Right renal pelvis (tissue), 4 donors: ENCODE data around the gene CRACR2B. TPM values are rescaled to one million over a fixed set of nuclear protein-coding genes. Genes with fewer than 3 reads are reported as not detected.

ENCODE experiments used
- DNase-seq, 4 donors: peaks; one replicate each; pipeline ENCODE4 v3.0.0-alpha.2; 2013; ENCODE audit warnings: low read depth in 4 of 4, low spot score in 3 of 4, missing footprints in 1 of 4
- polyA plus RNA-seq, 4 donors: library from polyadenylated mRNA; unstranded; fragments of 120-200 nt; gene quantifications; one replicate each; pipeline ENCODE4 v1.2.1, GENCODE V29; 2013; ENCODE audit not compliant: insufficient read length in 4 of 4

CRACR2B gene
- polyA plus RNA-seq, 4 donors: 11.5 to 20.7 (median 13.0) TPM

DNA sequence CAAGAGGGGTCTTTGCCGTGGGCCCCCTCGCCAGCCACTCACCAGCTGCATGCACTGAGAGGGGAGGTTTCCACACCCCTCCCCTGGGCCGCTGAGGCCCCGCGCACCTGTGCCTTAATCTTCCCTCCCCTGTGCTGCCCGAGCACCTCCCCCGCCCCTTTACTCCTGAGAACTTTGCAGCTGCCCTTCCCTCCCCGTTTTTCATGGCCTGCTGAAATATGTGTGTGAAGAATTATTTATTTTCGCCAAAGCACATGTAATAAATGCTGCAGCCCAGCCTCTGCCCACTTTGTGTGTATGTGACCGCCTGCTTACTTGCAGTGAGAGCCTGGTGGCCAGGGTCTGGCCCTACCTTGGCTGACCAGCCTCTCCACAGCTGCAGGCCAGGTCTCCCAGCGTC lies 2.8 kb upstream of the CRACR2B start:
- DNase-seq: no peak

DNA sequence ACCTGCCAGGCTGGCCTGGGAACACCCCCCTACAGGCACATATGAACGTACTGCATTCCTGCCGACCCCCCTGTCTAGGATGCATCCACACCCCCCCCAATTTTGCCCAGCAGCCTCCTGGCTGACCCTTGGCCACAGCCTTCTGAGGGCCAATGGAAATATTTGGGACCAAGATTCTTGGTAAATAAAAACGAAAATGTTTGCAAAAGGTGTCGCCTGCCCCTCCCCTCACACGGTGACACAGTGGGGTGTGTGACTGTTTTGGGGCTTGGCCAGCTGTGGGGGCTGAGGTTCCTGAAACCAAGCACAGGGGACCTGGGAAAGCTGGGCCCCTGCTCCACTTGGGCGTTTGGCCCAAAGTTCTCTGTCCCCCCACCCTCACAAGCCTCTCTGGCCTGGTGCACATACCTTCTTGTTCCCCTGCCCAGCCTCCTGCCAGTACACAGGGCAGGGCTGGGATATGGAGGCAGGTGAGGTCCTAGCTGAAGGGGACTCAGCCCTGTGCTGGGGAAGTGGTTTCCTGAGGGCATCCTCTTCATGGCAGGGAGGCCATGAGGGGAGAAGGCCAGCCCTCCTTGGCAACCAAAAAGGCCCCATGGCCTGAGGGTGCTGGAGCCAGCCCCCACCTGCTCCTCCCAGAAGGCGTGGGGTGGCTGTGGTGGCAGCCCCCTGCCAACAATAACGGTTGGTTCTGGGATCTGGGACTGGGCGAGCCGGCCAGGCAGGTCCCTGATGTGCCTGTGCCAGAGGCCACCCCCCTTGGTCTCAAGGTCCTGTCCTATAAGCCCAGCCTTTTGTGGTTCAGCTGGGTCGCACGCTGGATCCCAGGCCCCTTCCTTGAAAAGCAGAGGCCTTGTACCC lies 2.1 kb upstream of the CRACR2B start:
- no peak for DNase-seq

DNA sequence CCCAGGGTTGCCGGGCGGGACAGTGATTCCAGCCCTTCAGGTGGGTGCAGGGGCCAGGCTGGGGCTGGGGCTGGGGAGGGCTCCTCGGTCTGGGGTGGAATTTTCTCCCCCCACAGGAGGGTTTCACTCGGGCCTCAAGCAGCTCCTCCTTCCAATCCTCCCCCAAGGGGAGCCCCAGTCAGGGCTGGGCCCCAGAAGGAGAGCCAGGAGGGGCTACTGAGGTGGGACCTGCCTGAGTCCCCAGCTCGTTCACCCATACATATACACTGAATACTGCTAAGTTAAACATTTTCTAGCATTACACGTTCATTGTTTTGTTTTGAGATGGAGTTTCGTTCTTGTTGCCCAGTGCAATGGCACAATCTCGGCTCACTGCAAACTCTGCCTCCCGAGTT lies 1.5 kb upstream of the CRACR2B start:
- DNase-seq: no peak

DNA sequence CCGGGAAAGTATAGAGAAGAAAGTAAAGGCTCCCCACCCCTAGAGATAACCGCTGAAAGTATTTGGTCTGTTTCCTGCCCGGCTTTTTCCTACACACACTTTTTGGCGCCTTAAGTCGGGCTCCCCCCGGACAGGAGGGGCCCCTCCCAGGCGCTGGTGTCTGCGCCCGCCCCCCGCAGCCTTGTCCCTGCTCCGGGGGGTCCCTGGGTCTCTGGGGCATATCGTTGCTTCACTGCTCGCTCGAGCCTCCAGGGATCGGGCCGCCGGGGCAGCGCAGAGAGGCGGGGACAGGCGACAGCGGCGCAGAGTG lies 928 bp upstream of the CRACR2B start:
- no peak for DNase-seq

DNA sequence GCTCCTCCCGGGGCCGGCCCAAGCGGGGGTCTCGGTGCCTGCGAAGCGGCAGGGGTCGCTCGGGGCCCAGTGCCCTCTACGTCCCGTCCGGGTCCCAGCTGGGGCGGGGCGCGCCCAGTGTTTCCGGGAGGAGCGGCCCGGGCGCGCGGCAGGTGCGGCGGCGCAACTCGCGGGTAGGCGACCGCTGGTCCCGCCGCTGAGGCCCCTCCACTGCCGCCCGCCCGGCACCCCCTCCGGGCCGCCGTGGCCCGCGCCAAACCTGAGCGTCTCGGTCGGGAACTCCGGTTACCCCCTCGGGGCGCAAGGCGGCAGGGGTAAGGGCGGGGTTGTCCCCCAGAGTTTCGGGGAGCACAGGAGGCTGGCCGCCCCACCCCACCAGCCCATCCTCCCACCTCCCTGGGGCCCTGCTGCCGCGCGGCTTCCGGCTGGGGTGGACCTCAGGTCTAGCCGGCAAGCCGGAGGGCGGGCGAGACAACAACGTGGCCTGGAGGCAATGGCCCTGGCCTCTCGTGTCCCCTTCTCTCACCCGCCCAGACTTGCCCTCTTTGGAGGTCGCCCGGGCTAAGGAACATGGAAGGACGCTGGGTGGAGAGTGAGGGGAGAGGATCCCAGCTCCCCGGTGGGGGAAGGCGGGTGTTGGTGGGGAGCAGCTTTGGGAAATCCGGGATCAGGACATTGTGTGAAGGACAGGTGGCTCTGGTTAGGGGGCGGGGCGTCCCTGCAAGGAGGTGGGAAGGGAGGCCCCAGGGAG lies 398 bp upstream of the CRACR2B start:
- no peak for DNase-seq

DNA sequence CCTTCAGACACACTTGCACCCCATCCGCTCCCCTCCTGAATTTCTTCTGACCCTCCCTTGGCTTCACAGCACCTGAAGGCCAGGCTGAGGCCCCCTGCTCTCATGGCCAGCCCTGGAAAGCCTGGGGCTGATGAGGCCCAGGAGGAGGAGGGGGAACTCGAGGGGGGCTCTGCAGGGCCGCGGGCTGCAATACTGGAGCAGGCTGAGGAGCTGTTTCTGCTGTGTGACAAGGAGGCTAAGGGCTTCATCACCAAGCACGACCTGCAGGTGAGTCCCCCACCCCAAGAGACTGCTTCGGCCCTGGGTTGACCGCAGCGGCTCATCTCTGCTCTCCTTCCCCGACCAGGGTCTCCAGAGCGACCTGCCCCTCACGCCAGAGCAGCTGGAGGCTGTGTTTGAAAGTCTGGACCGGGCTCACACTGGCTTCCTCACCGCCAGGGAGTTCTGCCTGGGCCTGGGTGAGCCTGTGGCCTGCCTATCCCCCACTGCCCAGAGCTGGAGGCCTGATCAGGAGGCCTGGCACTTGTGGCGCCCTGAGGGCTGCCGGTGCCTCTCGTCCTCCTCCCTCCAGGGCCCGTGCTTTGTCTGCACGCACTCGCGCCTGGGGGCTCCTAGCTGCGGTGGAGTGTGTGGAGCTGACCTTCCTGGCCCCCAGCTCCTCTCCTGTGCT lies 922 bp downstream of the CRACR2B start:
- no peak for DNase-seq

DNA sequence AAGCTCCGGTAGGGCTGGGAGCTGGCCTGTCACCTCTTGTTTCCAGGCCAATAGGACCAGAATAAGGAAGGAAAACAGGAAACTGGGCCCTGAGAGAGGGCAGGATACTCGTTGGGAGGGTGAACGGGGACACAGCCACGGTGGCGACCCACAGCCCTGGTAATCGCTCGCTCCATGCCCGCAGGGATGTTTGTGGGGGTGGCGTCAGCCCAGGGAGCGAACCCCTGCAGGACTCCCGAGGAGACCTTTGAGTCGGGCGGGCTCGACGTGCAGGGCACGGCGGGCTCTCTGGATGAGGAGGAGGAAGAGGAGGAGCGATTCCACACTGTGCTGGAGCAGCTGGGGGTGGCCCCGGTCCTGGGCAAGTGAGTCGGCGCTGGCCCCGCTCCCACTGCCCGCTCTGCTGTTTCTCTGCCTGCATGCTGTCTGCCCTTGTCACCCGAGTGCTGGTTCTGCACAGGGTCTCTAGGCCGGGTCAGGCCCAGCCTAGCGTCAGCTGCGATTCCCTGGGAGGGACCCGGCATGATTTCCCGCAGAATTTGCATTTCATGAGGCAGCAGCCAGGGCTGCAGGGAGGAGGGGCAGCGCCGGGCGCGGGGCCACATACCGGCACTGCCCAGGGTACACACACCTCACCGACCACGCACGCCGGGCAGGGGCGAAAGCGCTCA lies 1.6 kb downstream of the CRACR2B start:
- DNase-seq: no peak

DNA sequence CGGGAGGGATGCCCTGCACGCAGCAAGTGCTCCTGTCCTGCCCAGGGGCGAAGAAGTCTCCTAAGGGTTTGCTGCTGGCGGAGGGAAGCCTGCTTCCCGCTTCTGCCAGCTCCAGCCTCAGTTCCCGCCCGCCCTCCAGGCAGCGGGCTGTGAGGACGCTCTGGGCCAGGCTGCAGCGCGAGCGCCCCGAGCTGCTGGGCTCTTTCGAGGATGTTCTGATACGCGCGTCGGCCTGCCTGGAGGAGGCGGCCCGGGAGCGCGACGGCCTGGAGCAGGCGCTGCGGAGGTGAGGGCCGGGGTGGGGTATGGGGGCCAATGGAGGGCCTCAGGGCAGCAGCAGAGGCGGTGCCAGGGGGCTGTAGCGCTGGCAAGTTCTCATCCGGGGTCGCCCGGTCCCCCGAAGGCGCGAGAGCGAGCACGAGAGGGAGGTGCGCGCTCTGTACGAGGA lies 2.2 kb downstream of the CRACR2B start:
- no peak for DNase-seq

DNA sequence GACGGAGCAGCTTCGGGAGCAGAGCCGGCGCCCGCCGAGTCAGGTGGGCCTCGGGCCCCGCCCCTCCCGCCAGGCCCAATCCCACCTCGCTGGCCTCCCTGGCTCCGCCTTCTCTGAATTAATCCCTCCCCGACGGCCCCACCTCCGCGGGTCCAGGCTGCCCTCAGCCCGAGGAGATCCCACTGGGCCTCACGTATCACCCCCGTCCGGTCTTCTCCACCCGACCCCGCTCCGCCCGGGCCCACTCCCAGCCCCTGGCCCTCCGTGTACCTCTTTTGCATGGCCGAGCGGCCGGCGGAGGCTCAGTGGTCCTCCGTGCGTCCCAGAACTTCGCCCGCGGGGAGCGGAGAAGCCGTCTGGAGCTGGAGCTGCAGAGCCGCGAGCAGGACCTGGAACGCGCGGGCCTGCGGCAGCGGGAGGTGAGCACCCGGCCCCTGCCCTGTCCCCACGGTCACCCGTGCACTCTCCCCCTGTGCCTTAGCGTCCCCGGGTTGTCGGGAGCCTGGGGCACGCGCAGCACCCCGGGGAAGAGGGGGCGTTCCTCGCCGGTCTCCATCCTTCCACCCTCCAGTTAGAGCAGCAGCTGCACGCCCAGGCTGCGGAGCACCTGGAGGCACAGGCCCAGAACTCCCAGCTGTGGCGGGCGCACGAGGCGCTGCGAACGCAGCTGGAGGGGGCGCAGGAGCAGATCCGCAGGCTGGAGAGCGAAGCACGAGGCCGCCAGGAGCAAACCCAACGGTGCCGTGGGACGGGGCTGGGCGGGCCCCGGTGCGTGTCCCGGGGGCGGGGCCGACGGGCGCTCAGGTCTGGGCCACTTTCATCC lies 2.8 kb downstream of the CRACR2B start:
- no peak for DNase-seq

DNA sequence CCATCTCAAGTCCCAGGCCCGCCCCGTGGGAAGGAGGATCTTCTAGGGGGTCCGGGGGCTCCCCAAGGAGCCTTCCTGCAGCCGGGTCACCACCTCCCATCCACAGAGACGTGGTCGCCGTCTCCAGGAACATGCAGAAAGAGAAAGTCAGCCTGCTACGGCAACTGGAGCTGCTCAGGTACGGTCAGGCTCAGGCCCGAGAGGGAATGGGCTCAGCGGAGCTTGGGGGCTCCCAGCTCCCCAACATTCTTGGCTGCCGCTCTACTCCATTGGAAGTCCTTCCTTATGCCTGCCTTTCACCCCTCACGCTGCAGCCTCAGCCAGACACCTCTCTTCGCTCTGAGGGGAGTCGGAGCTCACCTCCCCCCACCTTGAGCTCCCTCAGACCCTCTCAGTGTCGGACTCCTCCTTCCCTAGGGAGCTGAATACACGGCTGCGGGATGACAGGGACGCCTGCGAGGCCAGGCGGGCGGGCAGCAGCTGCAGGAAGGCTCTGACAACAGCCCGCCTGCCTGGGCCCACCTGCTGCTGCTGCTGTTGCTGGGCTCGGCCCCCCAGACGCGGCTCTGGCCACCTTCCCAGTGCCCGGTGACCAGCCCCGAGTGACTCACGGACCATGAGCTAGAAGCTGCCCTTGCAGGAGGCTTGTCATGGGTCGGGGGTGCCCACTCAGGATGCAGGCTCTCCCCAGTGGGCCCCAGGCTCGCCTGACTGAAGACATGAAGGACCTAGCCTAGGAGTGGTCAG lies 3.6 kb downstream of the CRACR2B start:
- no peak for DNase-seq

DNA sequence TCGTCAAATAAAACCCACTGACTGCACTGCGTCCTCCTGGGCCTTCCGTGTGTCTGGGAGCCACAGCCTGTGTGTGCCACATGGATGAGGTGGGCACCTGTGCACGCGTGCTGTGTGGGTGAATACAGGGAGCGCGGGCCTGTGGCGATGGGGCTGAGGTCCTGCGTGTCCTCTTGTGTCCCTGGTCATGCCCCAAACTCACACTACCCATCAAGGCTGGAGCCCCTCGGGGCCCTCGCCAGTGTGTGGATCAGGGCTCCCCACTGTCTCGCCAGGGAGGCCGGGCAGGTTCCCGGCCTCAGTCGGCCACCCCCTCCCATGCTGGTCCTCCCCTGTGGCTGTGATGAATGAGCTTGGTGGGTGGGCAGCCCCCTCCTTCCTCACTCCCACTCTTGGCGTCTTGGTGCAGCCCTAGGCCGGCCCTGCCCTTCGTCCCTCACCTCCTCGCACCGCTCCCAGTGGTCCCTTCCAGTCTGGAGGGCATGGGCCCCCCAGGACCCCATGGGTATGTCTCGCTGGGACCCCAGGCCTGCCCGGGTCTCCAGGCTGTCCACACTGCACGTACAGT lies 4.3 kb downstream of the CRACR2B start:
- DNase-seq: no peak

DNA sequence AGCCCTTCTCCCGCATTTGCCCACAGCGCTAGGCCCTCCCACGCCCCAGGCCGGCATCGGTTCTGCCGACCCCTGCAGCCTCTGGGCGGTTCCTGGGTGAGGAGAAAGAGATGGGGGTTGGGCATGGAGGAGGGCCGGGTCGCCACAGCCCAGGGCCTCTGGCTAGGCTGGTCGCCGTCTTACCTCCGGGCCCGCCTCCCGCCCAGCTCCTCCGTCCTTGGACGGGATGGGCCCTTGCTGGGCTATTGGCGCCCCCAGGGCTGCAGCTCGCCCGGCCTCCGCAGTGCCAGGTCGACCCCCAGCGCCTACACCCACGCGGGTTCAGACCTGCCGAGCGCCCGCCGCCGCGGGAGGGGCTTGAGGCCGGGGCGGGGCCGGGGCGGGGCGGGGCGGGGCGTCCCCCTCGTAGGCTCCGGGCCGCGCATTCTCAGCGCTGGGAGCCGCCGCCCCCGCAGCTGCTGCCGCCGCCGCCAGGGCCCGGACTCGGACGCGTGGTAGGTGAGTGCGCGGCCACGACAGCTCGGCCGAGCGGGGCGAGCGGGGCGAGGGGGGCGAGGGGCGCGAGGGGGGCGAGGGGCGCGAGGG lies 4.9 kb downstream of the CRACR2B start, which contains the start of gene CD151:
Gene CD151 (plus strand): TSS at position 424 of the 585 bp plus-strand sequence. CDS start 3,118 bp downstream, outside the sequence.
- DNase-seq: no peak

DNA sequence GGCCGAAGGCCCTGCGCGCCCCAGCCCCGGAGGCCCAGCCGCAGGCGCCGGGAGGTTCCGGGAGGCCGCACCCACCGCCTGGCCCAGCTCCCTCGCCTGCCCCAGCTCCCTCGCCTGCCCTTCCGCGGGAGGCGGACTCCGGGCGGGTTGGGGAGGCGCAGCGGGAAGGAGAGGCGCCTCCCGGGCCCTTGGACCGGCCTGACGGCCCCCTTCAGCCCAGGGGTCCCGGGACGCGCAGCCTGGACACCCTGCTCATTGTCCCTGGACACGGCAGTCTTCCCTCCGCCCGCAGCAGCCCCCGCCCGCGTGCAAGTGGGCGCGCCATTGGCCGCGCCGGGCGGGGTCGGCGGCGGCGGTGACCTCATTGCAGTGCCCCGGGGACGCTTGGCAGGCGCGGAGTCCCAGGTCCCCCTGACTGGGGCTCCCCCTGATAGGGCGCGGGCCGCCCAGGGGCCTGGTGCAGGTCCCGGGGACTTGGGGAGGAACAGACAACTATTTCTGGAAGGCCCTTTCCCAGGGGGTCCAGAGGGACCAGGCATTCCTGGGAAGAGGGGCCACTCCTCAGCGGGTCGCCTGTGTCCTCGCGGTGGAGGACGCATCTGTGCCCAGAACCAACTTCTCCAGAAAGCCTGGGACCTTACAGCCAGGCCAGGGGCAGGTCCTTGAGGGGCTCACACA lies 5.5 kb downstream of the CRACR2B start:
- no peak for DNase-seq

DNA sequence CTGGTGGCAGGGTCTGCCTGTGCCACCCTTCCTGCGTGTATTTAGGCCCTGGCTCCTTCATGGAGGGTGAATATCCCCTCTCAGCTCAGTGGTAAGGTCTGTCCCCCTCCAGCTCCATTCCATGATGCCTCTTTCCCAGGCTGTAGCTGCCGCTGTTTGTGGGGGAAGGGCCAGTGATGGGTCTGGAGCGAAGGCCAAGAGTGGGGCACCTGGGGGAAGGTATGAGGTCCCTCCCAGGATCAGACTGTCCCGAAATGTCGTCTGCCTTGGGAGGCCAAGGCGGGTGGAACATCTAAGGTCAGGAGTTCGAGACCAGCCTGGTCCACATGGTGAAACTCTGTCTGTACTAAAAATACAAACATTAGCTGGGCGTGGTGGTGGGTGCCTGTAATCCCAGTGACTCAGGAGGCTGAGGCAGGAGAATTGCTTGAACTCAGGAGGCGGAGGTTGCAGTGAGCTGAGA lies 6.2 kb downstream of the CRACR2B start:
- DNase-seq: no peak

DNA sequence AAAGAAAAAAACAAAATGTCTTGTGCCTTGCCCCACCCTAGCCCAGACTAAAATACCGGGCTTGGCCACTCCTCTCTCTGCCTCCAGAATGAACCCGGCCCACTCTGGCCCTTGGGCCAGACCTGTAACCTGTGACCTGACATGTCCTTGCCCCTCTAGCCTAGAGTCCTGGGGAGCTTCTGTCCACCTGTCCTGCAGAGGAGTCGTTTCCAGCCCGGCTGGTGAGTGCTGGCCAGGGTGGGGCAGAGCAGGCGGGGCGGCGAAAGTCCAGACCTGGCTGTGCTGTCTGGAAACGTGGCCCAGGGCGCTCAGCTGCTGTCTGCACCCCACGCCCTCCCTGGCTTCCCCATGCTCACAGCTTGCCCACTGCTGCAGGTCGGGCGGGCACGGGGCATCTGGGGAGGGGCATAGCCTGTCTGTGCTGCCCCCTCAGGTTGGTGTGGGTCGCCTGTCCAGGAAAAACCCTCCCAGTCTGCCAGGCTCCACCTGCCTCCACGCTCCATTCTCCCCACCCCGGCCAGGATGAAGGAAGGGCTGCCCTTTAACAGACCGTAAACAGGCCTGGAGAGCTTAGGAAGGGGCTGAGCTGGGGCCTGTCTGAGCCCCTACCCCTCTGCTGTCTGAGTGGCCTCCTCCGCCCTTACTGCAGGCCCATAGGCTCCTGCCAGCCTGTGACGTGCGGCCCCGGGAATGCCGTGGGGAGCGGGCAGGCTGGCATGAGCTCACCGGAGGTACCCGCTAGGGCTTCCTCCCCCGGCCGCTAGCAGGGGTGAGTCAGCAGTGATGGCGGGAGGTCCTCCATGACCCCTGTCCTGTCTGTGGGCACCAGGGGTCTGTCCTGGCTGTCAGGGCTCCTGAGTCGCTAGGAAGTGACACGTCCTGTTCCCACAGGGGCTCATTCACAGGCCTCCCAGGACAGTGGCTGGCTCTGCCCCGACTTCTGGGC lies 6.9 kb downstream of the CRACR2B start:
- DNase-seq: no peak

DNA sequence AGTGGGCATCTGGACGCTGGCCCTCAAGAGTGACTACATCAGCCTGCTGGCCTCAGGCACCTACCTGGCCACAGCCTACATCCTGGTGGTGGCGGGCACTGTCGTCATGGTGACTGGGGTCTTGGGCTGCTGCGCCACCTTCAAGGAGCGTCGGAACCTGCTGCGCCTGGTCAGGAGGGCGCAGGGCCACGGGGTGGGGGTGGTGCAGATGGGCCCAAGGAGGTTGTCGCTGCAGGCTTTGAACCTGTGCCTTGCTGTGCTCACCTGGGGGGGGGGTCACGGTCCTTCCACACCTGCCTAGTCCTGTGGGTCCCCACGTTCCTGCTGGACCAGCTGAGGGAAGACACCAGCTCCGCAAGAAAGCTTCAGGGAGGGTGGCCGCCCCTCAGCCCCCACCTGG lies 8.6 kb downstream of the CRACR2B start:
- DNase-seq: no peak

DNA sequence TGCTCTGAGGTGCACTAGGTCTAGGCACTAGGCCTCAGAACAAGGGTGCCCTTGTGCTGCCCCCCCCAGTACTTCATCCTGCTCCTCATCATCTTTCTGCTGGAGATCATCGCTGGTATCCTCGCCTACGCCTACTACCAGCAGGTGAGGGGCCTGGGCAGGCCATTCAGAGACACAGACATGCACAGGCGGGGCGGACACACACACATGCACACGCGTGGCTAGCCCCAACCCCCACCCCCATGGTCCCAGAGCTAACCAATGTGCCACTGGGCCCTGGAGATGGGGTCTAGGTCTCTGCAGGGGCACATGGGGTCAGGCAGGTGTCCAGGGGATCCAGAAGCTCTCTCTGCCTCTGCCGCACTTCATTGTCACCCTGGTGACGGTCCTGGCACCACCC lies 9.0 kb downstream of the CRACR2B start:
- no peak for DNase-seq
